ENCODE data around the gene POU2AF3.

DNA sequence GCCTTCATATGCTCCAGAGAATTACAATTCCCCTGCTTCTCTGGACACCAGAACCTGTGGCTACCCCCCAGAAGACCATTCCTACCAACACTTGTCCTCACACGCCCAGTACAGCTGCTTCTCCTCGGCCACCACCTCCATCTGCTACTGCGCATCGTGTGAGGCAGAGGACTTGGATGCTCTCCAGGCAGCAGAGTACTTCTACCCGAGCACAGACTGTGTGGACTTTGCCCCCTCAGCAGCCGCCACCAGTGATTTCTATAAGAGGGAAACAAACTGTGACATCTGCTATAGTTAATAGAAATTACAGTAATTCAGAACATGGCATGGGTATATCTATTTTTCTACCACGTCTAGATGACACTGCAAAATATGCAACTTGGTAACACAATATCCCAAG, 9.8 kb downstream of the POU2AF3 start:
- TF ChIP-seq MXI1 (IDR thresholded peaks at IDR 0.05; ENCODE audit: borderline replicate concordance, low read depth, low read length) = no peak
- no peak for TF ChIP-seq CTCF (conservative IDR thresholded peaks at IDR 0.05; ENCODE audit: low read depth, low read length)
- TF ChIP-seq RAD21 (IDR thresholded peaks at IDR 0.05; ENCODE audit: low read length) = no peak
- no peak for TF ChIP-seq CHD1 (IDR thresholded peaks at IDR 0.05; ENCODE audit: low read depth, low read length)
- TF ChIP-seq POLR2A (IDR thresholded peaks at IDR 0.05; ENCODE audit: low read depth, low read length) = no peak
- TF ChIP-seq, protein P1, sequence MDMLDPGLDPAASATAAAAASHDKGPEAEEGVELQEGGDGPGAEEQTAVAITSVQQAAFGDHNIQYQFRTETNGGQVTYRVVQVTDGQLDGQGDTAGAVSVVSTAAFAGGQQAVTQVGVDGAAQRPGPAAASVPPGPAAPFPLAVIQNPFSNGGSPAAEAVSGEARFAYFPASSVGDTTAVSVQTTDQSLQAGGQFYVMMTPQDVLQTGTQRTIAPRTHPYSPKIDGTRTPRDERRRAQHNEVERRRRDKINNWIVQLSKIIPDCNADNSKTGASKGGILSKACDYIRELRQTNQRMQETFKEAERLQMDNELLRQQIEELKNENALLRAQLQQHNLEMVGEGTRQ (IDR thresholded peaks at IDR 0.05; ENCODE audit: low read depth, low read length) = no peak
- TF ChIP-seq MAZ (IDR thresholded peaks at IDR 0.05; ENCODE audit: borderline replicate concordance, low read depth, low read length) = no peak
- no peak for TF ChIP-seq MAFK (IDR thresholded peaks at IDR 0.05; ENCODE audit: low read depth, low read length)
- no peak for TF ChIP-seq SMC3 (IDR thresholded peaks at IDR 0.05; ENCODE audit: low read depth, low read length)
- TF ChIP-seq CEBPB (IDR thresholded peaks at IDR 0.05; ENCODE audit: low read depth, low read length) = no peak

Measured in IMR-90 (cell line).